PC-9 (cell line): ENCODE results near the gene GIMAP8.

Experiments
- EZH2 ChIP-seq: fragments of 200-600 bp; sonication (generic); IDR thresholded peaks from 2 replicates; pipeline ENCODE4 v1.8.0; 2017; ENCODE audit warnings: antibody characterized with exemption, low read depth
- TF ChIP-seq, protein P1 (sequence below): fragments of 200-600 bp; sonication (generic); conservative IDR thresholded peaks from 2 replicates; pipeline ENCODE4 v1.6.1; 2017; ENCODE audit warnings: mixed run types, antibody characterized with exemption, mild to moderate bottlenecking, moderate library complexity

DNA sequence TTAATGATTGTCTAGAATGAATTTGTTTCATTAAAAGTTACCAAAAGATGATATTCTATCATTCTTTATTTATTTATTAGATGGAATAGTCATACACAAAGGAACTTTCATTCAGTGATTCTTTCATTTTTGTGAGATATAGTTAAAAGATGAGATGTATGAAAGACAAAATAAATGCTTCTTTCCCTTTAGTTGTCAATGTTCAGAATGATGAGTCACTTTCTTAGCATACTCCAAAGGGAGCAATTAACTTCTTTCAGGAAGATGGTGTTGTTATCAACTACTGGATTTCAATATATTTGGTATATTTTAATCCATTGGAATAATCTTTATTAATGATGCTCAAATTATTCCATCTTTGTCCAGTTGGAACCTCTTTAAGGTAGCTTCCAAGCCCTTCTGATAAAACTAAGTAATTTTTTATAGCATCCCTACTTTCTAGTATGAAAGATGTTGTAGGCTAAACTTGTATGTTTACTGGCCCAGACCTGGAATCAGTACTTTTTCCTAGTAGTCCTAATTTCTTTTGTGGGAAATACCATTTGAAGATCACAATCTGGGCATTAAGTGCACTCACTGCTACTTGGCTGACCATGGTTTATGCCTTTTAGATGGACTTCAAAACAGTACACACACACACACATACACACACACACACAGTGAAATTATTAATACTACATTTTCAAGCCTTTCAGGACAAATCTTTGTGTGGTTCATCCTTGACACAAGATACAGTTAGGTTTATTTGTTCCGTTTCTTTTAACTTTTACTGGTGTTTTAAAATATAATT lies 66.7 kb downstream of the GIMAP8 start:
- TF ChIP-seq, protein P1, sequence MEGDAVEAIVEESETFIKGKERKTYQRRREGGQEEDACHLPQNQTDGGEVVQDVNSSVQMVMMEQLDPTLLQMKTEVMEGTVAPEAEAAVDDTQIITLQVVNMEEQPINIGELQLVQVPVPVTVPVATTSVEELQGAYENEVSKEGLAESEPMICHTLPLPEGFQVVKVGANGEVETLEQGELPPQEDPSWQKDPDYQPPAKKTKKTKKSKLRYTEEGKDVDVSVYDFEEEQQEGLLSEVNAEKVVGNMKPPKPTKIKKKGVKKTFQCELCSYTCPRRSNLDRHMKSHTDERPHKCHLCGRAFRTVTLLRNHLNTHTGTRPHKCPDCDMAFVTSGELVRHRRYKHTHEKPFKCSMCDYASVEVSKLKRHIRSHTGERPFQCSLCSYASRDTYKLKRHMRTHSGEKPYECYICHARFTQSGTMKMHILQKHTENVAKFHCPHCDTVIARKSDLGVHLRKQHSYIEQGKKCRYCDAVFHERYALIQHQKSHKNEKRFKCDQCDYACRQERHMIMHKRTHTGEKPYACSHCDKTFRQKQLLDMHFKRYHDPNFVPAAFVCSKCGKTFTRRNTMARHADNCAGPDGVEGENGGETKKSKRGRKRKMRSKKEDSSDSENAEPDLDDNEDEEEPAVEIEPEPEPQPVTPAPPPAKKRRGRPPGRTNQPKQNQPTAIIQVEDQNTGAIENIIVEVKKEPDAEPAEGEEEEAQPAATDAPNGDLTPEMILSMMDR, result no peak
- TF ChIP-seq EZH2, result no peak
